Stimulated activated naive CD8-positive, alpha-beta T cell treated with anti-CD3 and anti-CD28 coated beads, Interleukin-15, Interleukin-2, amounts not matched to agents 100 ng/mL and 50 ng/mL, for 24 hours (primary cell): Measurements from ENCODE around the gene C16orf86.

ENCODE experiments used
- H3K27ac Mint-ChIP-seq: one replicate; pipeline ENCODE4 v1.8.0; 2021; ENCODE audit warnings: mild to moderate bottlenecking, mixed read lengths
- H3K27me3 Mint-ChIP-seq: one replicate; pipeline ENCODE4 v1.8.0; 2021; ENCODE audit warnings: mixed read lengths
- H3K36me3 Mint-ChIP-seq: one replicate; pipeline ENCODE4 v1.8.0; 2021; ENCODE audit warnings: low read depth, mixed read lengths
- H3K4me1 Mint-ChIP-seq: one replicate; pipeline ENCODE4 v1.8.0; 2021; ENCODE audit warnings: low read depth, mixed read lengths
- H3K4me3 Mint-ChIP-seq: one replicate; pipeline ENCODE4 v1.8.0; 2021; ENCODE audit warnings: mild to moderate bottlenecking, mixed read lengths
- H3K9me3 Mint-ChIP-seq: one replicate; pipeline ENCODE4 v1.8.0; 2021; ENCODE audit warnings: mixed read lengths

The C16orf86 gene

DNA sequence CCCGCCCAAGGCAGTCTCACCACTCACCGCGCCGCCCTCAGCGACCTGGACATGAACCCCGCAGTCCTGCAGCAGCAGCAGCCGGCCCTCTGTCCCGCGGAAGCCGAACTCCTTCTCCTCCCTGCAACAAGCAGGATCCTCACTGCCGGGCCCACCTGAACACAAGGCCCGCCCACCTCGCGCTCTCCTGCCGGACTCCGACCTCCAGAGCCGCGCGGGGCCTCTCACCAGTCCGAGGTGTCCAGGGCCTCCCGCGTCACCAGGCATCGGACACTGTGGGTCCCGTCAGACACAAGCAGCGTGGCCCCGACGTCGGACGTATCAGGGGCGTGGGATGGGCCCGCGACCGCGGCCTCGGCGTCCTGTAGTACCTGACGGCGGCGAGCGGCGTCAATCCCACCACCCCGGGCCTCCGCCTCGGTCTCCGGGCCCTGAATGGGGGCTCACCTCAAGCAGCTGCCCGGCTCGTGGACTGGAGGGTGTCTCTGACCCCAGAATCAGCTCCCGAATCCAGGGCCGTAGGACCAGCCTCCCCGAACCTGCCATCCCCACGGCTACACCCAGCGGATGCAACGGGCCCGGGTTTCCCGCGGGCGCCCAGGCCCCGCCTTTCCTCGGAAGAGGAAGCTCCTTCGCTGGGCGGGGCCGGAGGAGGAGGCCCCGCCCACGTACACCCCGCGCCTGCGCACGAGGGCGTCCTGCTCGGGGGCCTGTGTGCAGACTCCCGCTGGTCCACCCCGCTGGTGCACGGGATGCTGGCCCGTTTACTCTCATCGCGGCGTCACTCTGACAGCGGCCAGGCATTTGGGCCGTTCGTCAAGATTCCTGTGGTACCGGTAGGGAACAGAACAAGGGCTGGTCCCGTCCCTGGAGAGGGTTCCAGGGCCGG is 6.7 kb upstream of the C16orf86 start, which contains the start of gene ACD:
TSS of gene ACD (minus strand) at position 586 of the 889 bp plus-strand sequence. CDS start at position 546, 40 bp downstream.
- Mint-ChIP-seq H3K9me3 (no peaks in the 10 kb centered on the region), H3K4me1 (peaks cover 13% of the 10 kb centered on the region), H3K4me3 (peak within 1 kb of the TSS; percentile 88), H3K27me3 (no peaks in the 10 kb centered on the region), H3K27ac (peak within 1 kb of the TSS; percentile 92), H3K36me3 (peaks cover 6% of the 10 kb centered on the region)

GRCh38 chr16:67660564-67661028 is 6.0 kb upstream of the C16orf86 start, which contains the start of gene PARD6A:
TSS of gene PARD6A (plus strand) at chr16:67660960. CDS start at chr16:67661039, 79 bp downstream.
- Mint-ChIP-seq H3K4me3 (peak within 1 kb of the TSS; percentile 88), H3K9me3 (no peaks in the 10 kb centered on the region), H3K4me1 (peaks cover 17% of the 10 kb centered on the region), H3K36me3 (peaks cover 3% of the 10 kb centered on the region), H3K27me3 (no peaks in the 10 kb centered on the region), H3K27ac (peak within 1 kb of the TSS; percentile 92)

DNA sequence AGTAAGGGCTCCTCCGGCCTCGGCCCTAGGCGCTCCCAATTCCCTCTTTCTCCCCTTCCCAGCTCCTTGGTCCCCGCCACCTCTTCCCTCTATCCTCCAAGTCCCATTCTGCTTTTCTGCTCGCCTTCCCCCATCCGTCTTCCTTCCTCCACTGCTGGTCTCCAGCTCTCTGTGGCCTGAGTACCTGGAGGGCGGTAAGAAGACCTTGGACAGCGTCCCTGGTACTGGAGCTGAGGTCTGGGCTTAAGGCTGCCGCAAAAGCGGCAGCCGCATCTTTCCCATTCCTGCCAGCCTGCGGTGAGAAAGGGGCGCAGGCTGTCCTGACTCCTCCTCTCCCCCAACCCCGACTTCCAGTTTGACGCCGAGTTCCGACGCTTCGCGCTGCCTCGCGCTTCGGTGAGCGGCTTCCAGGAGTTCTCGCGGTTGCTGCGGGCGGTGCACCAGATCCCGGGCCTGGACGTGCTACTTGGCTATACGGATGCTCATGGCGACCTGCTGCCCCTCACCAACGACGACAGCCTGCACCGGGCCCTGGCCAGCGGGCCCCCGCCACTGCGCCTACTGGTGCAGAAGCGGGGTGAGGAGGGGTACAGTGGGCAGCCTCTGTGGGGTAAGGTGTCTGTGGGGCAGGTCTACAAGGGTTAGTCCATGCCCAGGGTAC is 5.4 kb upstream of the C16orf86 start:
- no peak overlapping the region for H3K27ac Mint-ChIP-seq
- H3K4me1 Mint-ChIP-seq = peaks cover 21% of the 10 kb centered on the region
- H3K9me3 Mint-ChIP-seq = no peaks in the 10 kb centered on the region
- H3K36me3 Mint-ChIP-seq = no peaks in the 10 kb centered on the region
- no peaks in the 10 kb centered on the region for H3K27me3 Mint-ChIP-seq
- peak overlapping the region; percentile 88 for H3K4me3 Mint-ChIP-seq

DNA sequence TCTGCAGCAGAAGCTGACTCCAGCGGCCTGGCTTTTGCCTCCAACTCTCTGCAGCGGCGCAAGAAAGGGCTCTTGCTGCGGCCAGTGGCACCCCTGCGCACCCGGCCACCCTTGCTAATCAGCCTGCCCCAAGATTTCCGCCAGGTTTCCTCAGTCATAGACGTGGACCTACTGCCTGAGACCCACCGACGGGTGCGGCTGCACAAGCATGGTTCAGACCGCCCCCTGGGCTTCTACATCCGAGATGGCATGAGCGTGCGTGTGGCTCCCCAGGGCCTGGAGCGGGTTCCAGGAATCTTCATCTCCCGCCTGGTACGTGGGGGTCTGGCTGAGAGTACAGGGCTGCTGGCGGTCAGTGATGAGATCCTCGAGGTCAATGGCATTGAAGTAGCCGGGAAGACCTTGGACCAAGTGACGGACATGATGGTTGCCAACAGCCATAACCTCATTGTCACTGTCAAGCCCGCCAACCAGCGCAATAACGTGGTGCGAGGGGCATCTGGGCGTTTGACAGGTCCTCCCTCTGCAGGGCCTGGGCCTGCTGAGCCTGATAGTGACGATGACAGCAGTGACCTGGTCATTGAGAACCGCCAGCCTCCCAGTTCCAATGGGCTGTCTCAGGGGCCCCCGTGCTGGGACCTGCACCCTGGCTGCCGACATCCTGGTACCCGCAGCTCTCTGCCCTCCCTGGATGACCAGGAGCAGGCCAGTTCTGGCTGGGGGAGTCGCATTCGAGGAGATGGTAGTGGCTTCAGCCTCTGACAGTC is 4.5 kb upstream of the C16orf86 start:
- no peaks in the 10 kb centered on the region for H3K36me3 Mint-ChIP-seq
- H3K4me3 Mint-ChIP-seq = peak overlapping the region; percentile 88
- H3K27ac Mint-ChIP-seq = no peak overlapping the region
- no peaks in the 10 kb centered on the region for H3K9me3 Mint-ChIP-seq
- peaks cover 22% of the 10 kb centered on the region for H3K4me1 Mint-ChIP-seq
- H3K27me3 Mint-ChIP-seq = no peaks in the 10 kb centered on the region

GRCh38 chr16:67662653-67663010 is 4.0 kb upstream of the C16orf86 start:
- Mint-ChIP-seq H3K27ac (no peak overlapping the region), H3K36me3 (no peaks in the 10 kb centered on the region), H3K4me1 (peaks cover 28% of the 10 kb centered on the region), H3K4me3 (no peak overlapping the region), H3K27me3 (no peaks in the 10 kb centered on the region), H3K9me3 (no peaks in the 10 kb centered on the region)

DNA sequence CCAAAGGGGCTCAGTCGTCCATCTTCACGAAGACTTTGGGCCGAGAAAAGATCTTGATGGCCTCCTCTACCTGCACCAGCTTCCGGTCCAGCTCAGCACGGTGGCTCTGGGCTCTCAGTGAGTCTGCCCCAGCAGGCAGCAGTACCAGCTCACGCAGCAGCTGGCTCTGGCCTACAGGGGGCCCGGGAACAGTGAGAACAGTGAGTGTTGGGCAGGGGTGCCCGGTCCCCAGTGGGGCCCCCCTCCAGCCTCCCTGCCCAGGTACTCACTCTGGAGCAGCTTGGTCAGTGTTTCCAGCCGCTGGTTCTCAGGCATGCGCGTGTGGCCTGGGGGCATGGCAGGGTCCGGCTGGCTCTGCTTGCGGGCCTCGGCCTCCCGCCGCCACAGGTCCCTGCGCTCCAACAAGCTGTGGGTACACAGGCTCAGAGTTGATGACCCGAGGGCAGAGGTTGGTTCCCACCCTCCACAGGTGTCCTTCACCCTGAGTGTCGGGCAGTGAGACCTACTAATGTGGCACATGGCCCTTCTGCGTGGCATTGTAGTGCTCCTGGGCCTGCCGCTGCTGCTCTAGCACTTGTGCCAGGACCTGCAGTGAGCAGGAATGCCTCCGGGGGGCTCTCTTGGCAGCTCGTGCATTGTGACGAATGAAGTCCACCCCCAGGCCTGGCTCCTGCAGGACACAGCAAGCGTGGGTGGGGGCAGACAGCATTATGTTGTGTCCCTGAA is 3.3 kb upstream of the C16orf86 start:
- Mint-ChIP-seq H3K4me1 (peaks cover 24% of the 10 kb centered on the region), H3K9me3 (no peaks in the 10 kb centered on the region), H3K27me3 (no peaks in the 10 kb centered on the region), H3K36me3 (no peaks in the 10 kb centered on the region), H3K4me3 (no peak overlapping the region), H3K27ac (no peak overlapping the region)

- H3K4me1 Mint-ChIP-seq = peaks cover 24% of the 10 kb centered on the region
- no peak overlapping the region for H3K4me3 Mint-ChIP-seq
- H3K9me3 Mint-ChIP-seq = no peaks in the 10 kb centered on the region
- no peaks in the 10 kb centered on the region for H3K36me3 Mint-ChIP-seq
- no peak overlapping the region for H3K27ac Mint-ChIP-seq
- H3K27me3 Mint-ChIP-seq = no peaks in the 10 kb centered on the region
Observed at GRCh38 chr16:67663877-67664222, 2.8 kb upstream of the C16orf86 start.

DNA sequence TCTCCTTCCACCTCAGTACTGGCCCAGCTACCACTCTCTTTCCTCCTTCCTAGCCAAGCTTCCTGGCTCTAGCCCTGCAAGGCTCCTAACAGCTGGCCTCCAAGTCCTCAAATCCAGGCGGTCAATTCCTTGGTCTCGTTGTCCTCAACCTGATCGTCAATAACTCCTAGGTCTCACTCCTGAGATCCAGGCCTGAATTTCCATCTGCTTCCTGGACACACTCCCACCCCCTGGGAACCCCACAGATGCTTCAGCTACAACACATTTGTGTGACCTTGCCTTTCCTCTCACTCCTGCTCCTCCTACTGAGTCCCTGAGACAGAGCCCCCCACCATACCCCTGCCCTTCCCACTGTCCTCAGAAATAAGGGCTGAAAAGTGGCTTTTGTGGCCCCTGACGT is 2.4 kb upstream of the C16orf86 start:
- Mint-ChIP-seq H3K27ac (no peak overlapping the region), H3K27me3 (no peaks in the 10 kb centered on the region)

DNA sequence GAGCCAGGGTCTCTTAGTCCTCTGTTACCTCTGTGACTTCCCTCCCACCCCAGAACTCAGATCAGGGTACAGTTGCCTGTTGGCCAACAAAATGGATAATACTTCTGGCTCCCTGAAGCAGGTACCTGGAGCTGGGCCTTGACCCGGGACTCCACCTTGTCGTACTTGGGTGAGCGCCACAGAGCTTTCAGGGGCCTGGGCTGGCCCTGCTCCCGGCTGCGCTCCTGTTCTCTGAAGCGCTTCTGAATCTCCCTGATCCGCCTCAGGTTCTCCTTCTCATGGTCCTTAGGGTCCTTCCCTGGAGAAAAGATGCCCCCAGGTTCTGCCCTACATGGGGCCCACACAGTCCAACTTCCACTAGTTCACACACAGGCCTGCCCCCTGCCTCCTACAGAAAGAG is 1.7 kb upstream of the C16orf86 start:
- H3K36me3 Mint-ChIP-seq = no peaks in the 10 kb centered on the region
- no peak overlapping the region for H3K4me3 Mint-ChIP-seq
- H3K27me3 Mint-ChIP-seq = no peaks in the 10 kb centered on the region
- no peak overlapping the region for H3K27ac Mint-ChIP-seq
- H3K9me3 Mint-ChIP-seq = no peaks in the 10 kb centered on the region
- peaks cover 27% of the 10 kb centered on the region for H3K4me1 Mint-ChIP-seq

More for the DNA sequence above, 2.4 kb upstream of the C16orf86 start:
- peaks cover 22% of the 10 kb centered on the region for H3K4me1 Mint-ChIP-seq
- H3K9me3 Mint-ChIP-seq = no peaks in the 10 kb centered on the region
- H3K4me3 Mint-ChIP-seq = no peak overlapping the region
- H3K36me3 Mint-ChIP-seq = no peaks in the 10 kb centered on the region

DNA sequence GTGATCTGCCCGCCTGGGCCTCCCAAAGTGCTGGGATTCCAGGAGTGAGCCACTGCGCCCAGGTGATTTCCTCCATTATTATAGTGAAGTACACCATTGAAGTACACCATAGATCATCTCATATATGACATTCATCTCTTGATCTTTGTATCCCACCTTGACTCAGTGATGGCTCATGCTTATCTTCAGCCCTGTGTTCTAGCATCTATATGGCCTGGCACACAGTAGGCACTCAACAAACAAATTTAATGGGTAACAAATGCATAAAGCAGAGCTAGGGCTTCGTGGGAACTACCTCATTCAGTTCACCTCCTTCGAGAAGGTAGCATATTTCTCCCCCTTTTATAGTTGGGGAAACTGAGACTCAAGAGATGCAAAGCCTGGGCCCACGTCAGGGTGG is 1.0 kb upstream of the C16orf86 start:
- no peaks in the 10 kb centered on the region for H3K9me3 Mint-ChIP-seq
- no peak overlapping the region for H3K27ac Mint-ChIP-seq
- H3K27me3 Mint-ChIP-seq = no peaks in the 10 kb centered on the region
- H3K4me1 Mint-ChIP-seq = peaks cover 28% of the 10 kb centered on the region
- peak overlapping the region; percentile 80 for H3K4me3 Mint-ChIP-seq
- H3K36me3 Mint-ChIP-seq = no peaks in the 10 kb centered on the region

DNA sequence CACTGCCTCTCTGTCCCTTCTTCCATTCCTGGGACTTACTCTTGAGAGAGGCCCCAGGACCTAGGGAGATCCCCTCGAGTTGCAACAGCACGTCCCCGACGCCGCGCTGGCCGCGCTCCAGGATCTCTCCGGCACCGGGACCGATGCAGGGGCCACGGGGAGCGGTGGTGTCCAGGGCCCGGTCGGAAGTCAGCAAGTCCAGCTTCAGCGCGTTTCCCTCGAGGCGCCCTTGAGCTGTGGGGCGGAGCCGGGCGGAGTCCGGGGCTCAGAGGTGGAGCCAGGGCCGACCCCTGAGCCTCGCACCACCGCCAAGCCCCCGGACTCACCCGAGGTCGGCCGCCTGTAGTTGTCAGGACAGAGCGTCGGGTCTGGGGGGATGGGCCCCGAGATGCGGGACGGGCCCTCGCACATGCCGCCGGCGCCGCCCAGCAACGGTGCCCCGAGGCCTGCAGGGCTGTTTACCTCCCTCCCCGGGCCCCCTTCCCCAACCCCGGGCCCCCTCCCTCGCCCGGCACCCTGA is 522 bp upstream of the C16orf86 start:
- Mint-ChIP-seq H3K36me3 (no peaks in the 10 kb centered on the region), H3K4me3 (peak overlapping the region; percentile 80), H3K4me1 (peaks cover 28% of the 10 kb centered on the region), H3K27ac (no peak overlapping the region), H3K27me3 (no peaks in the 10 kb centered on the region), H3K9me3 (no peaks in the 10 kb centered on the region)

DNA sequence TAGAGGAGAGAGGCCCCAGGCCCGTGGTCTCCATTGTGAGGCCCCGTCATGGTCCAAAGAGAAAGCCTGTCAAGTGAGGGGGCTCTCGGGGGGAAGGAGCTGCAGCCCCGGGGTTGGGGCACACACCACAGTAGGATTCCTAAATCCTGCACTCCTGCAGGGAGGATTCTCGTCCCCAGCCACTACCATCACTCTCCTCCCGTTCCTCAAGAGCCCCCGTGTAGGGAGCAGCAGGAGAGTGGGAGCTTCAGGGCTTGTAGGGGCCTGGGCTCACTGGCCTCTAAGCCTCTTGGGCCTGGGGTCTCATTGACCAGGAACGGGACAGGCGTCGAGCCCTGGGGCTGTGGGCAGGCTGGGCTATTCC is 821 bp downstream of the C16orf86 start:
- Mint-ChIP-seq H3K9me3 (no peaks in the 10 kb centered on the region), H3K4me1 (peaks cover 28% of the 10 kb centered on the region), H3K27me3 (no peaks in the 10 kb centered on the region), H3K27ac (peak overlapping the region; percentile 82), H3K36me3 (no peaks in the 10 kb centered on the region), H3K4me3 (peak overlapping the region; percentile 82)

GRCh38 chr16:67667817-67668494 is 1.3 kb downstream of the C16orf86 start:
- H3K4me3 Mint-ChIP-seq = no peak overlapping the region
- H3K27me3 Mint-ChIP-seq = no peaks in the 10 kb centered on the region
- H3K9me3 Mint-ChIP-seq = no peaks in the 10 kb centered on the region
- no peak overlapping the region for H3K27ac Mint-ChIP-seq
- peaks cover 31% of the 10 kb centered on the region for H3K4me1 Mint-ChIP-seq
- no peaks in the 10 kb centered on the region for H3K36me3 Mint-ChIP-seq
